ENCODE data around the gene HTT. TPM values are rescaled to one million over a fixed set of nuclear protein-coding genes. Genes with fewer than 3 reads are reported as not detected.

The HTT gene
- total RNA-seq, 1 experiment from 2014 or later, result 66.8 TPM

DNA sequence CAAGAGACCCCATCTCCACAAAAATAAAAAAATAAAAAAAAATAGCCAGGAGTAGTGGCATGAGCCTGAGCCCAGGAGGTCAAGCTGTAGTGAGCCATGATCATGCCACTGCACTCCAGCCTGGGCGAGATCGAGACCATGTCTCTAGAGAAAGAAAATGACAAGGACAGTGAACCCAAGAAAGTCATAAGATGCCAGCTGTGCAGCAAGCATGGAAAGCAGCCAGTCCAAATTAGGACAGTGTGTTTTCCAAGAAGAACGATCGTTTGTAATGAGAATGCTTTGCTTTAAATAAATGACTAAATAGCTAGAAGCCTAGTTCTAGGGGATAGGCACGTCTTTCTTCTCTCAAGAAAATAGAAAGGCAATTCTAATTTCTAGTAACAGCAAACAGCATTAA lies 116.1 kb downstream of the HTT start:
- TF ChIP-seq, protein P1, sequence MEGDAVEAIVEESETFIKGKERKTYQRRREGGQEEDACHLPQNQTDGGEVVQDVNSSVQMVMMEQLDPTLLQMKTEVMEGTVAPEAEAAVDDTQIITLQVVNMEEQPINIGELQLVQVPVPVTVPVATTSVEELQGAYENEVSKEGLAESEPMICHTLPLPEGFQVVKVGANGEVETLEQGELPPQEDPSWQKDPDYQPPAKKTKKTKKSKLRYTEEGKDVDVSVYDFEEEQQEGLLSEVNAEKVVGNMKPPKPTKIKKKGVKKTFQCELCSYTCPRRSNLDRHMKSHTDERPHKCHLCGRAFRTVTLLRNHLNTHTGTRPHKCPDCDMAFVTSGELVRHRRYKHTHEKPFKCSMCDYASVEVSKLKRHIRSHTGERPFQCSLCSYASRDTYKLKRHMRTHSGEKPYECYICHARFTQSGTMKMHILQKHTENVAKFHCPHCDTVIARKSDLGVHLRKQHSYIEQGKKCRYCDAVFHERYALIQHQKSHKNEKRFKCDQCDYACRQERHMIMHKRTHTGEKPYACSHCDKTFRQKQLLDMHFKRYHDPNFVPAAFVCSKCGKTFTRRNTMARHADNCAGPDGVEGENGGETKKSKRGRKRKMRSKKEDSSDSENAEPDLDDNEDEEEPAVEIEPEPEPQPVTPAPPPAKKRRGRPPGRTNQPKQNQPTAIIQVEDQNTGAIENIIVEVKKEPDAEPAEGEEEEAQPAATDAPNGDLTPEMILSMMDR (conservative IDR thresholded peaks at IDR 0.05; ENCODE audit: low read depth, low read length), result no peak
- no peak for TF ChIP-seq EZH2 (IDR thresholded peaks at IDR 0.05; ENCODE audit: borderline replicate concordance, low read depth, low read length, poor library complexity, severe bottlenecking)
- Histone ChIP-seq H3K4me1 (ENCODE audit: insufficient read depth, low read length, poor library complexity, severe bottlenecking) (no peaks in the 10 kb centered on the region), H3K27ac (ENCODE audit: low read depth, low read length, poor library complexity, severe bottlenecking) (no peak overlapping the region), H3K36me3 (ENCODE audit: insufficient read depth, low read length, poor library complexity, severe bottlenecking) (peaks cover 34% of the 10 kb centered on the region), H3K27me3 (replicated peaks; ENCODE audit: insufficient read depth, low read depth, low read length, poor library complexity) (no peaks in the 10 kb centered on the region), H3K9me3 (ENCODE audit: low read depth, low read length, poor library complexity, severe bottlenecking) (no peaks in the 10 kb centered on the region), H3K4me3 (ENCODE audit: low read depth, low read length, poor library complexity, severe bottlenecking) (no peak overlapping the region)
- ChIA-PET POLR2A (ENCODE audit: low non-redundant PET) (no interaction called here), CTCF (no interaction called here)
- no TSS peak for BruUV-seq (replicated peaks)
- no peak for DNase-seq (ENCODE audit: low spot score)
- intact Hi-C loops (cut with micrococcal nuclease; ENCODE audit: unreplicated experiment), result loop anchor here (10.0 kb wide), 1 partner anchor 254 kb away; the partner anchor contains the start of gene HGFAC

DNA sequence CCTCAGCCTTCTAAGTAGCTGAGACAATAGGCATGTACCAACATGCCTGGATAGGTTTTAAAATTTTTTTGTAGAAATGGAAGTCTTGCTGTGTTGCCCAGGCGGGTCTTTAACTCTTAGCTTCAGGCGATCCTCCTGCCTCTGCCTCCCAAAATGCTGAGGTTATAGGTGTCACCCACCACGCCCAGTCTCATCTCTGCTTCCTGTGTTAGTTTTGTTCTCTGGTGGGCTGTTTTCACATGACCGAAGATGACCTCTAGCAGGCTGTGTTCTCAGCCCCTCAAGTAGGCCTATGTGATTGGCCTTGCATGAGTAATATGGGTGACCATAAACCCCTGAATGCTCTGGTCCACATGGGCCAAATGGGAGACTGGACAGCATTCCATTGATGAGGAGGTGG lies 117.7 kb downstream of the HTT start:
- Histone ChIP-seq H3K27ac (ENCODE audit: low read depth, low read length, poor library complexity, severe bottlenecking) (no peak overlapping the region), H3K27me3 (replicated peaks; ENCODE audit: insufficient read depth, low read depth, low read length, poor library complexity) (no peaks in the 10 kb centered on the region), H3K4me3 (ENCODE audit: low read depth, low read length, poor library complexity, severe bottlenecking) (no peak overlapping the region), H3K36me3 (ENCODE audit: insufficient read depth, low read length, poor library complexity, severe bottlenecking) (peaks cover 30% of the 10 kb centered on the region), H3K4me1 (ENCODE audit: insufficient read depth, low read length, poor library complexity, severe bottlenecking) (no peaks in the 10 kb centered on the region), H3K9me3 (ENCODE audit: low read depth, low read length, poor library complexity, severe bottlenecking) (no peaks in the 10 kb centered on the region)
- BruUV-seq (replicated peaks), result no TSS peak
- POLR2A ChIA-PET (ENCODE audit: low non-redundant PET), result no interaction called here
- CTCF ChIA-PET, result interaction anchor here (0.5 kb wide), 1 partner anchor 18 kb away, joined by 4 read pairs; no protein-coding TSS in a partner anchor
- no peak for DNase-seq (ENCODE audit: low spot score)
- no peak for TF ChIP-seq EZH2 (IDR thresholded peaks at IDR 0.05; ENCODE audit: borderline replicate concordance, low read depth, low read length, poor library complexity, severe bottlenecking)
- TF ChIP-seq, protein P1 (conservative IDR thresholded peaks at IDR 0.05; ENCODE audit: low read depth, low read length), result no peak
- intact Hi-C loops (cut with micrococcal nuclease; ENCODE audit: unreplicated experiment), result loop anchor here (10.0 kb wide), 1 partner anchor 253 kb away; the partner anchor contains the start of gene HGFAC

DNA sequence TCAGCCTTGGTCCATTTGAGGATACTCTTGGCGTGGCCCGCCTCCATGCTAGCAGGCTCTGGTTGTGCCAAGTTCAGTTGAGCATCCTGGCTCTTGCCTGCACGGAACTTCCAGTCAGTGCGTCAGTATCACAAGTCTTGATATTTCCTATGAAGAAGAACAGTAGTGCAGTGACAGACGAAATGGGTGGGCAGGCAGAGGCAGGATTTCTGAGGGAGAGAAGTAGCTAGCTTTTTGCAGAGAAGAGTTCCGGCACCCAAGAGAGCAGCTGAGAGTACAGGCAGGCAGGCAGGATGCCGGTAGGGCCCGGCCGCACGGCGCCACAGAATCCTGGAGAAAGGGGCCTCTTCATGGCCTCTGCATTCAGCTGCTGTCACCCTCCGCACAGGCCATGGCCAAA lies 118.3 kb downstream of the HTT start:
- H3K27ac ChIP-seq (ENCODE audit: low read depth, low read length, poor library complexity, severe bottlenecking), result no peak overlapping the region
- no peaks in the 10 kb centered on the region for H3K27me3 ChIP-seq (replicated peaks; ENCODE audit: insufficient read depth, low read depth, low read length, poor library complexity)
- H3K4me3 ChIP-seq (ENCODE audit: low read depth, low read length, poor library complexity, severe bottlenecking), result no peak overlapping the region
- no peak for DNase-seq (ENCODE audit: low spot score)
- no peaks in the 10 kb centered on the region for H3K9me3 ChIP-seq (ENCODE audit: low read depth, low read length, poor library complexity, severe bottlenecking)
- TF ChIP-seq, protein P1 (conservative IDR thresholded peaks at IDR 0.05; ENCODE audit: low read depth, low read length), result no peak
- ChIA-PET POLR2A (ENCODE audit: low non-redundant PET) (no interaction called here), CTCF (interaction anchor here (0.9 kb wide), 1 partner anchor 288 kb away, joined by 3 read pairs; no protein-coding TSS in a partner anchor)
- no TSS peak for BruUV-seq (replicated peaks)
- intact Hi-C loops (cut with micrococcal nuclease; ENCODE audit: unreplicated experiment), result loop anchor here (10.0 kb wide), 1 partner anchor 252 kb away; the partner anchor contains the start of gene HGFAC
- H3K4me1 ChIP-seq (ENCODE audit: insufficient read depth, low read length, poor library complexity, severe bottlenecking), result no peaks in the 10 kb centered on the region
- peaks cover 25% of the 10 kb centered on the region for H3K36me3 ChIP-seq (ENCODE audit: insufficient read depth, low read length, poor library complexity, severe bottlenecking)
